ENCODE measurements around the gene KANSL1.

Gene KANSL1

GRCh38 chr17:45997166-45997565, 196.1 kb downstream of the KANSL1 start:
- Histone ChIP-seq H3K9me3 (ENCODE audit: control insufficient read depth, insufficient read depth, low read length) (no peaks in the 10 kb centered on the region), H3K79me2 (ENCODE audit: control insufficient read depth, low read length) (no peaks in the 10 kb centered on the region), H3K27ac (ENCODE audit: low read depth, low read length) (no peak overlapping the region), H3K36me3 (ENCODE audit: control insufficient read depth, low read length) (no peaks in the 10 kb centered on the region), H3K27me3 (ENCODE audit: control insufficient read depth, low read length) (peaks cover 3% of the 10 kb centered on the region; the same call in 1 of the 2 replicates), H4K20me1 (ENCODE audit: control insufficient read depth, insufficient read depth, low read depth, low read length) (no peaks in the 10 kb centered on the region; the same call in 1 of the 2 replicates), H3F3A (ENCODE audit: control insufficient read depth, insufficient read depth) (no peaks in the 10 kb centered on the region), H3K4me3 (ENCODE audit: low read length) (no peak overlapping the region), H3K9me2 (replicated peaks; ENCODE audit: control insufficient read depth, low read length) (no peaks in the 10 kb centered on the region), H3K4me2 (ENCODE audit: low read length) (no peak overlapping the region), H3K4me1 (ENCODE audit: control insufficient read depth, low read length) (no peaks in the 10 kb centered on the region)
- no peak for TF ChIP-seq EZH2phosphoT487 (IDR thresholded peaks at IDR 0.05; ENCODE audit: borderline replicate concordance, low read length)
- TF ChIP-seq, protein P1, sequence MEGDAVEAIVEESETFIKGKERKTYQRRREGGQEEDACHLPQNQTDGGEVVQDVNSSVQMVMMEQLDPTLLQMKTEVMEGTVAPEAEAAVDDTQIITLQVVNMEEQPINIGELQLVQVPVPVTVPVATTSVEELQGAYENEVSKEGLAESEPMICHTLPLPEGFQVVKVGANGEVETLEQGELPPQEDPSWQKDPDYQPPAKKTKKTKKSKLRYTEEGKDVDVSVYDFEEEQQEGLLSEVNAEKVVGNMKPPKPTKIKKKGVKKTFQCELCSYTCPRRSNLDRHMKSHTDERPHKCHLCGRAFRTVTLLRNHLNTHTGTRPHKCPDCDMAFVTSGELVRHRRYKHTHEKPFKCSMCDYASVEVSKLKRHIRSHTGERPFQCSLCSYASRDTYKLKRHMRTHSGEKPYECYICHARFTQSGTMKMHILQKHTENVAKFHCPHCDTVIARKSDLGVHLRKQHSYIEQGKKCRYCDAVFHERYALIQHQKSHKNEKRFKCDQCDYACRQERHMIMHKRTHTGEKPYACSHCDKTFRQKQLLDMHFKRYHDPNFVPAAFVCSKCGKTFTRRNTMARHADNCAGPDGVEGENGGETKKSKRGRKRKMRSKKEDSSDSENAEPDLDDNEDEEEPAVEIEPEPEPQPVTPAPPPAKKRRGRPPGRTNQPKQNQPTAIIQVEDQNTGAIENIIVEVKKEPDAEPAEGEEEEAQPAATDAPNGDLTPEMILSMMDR (IDR thresholded peaks at IDR 0.05; ENCODE audit: low read depth, low read length, poor library complexity, severe bottlenecking), result no peak

DNA sequence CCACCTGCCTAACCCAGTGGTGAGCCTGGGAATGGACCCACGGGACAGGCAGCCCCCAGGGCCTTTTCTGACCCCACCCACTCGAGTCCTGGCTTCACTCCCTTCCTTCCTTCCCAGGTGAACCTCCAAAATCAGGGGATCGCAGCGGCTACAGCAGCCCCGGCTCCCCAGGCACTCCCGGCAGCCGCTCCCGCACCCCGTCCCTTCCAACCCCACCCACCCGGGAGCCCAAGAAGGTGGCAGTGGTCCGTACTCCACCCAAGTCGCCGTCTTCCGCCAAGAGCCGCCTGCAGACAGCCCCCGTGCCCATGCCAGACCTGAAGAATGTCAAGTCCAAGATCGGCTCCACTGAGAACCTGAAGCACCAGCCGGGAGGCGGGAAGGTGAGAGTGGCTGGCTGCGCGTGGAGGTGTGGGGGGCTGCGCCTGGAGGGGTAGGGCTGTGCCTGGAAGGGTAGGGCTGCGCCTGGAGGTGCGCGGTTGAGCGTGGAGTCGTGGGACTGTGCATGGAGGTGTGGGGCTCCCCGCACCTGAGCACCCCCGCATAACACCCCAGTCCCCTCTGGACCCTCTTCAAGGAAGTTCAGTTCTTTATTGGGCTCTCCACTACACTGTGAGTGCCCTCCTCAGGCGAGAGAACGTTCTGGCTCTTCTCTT, 196.8 kb downstream of the KANSL1 start:
- Histone ChIP-seq H3K4me1 (ENCODE audit: control insufficient read depth, low read length) (no peaks in the 10 kb centered on the region), H3K9me2 (replicated peaks; ENCODE audit: control insufficient read depth, low read length) (no peaks in the 10 kb centered on the region), H3K9me3 (ENCODE audit: control insufficient read depth, insufficient read depth, low read length) (no peaks in the 10 kb centered on the region), H3K27me3 (ENCODE audit: control insufficient read depth, low read length) (peaks cover 3% of the 10 kb centered on the region; the same call in 1 of the 2 replicates), H3K4me3 (ENCODE audit: low read length) (no peak overlapping the region), H4K20me1 (ENCODE audit: control insufficient read depth, insufficient read depth, low read depth, low read length) (no peaks in the 10 kb centered on the region), H3K4me2 (ENCODE audit: low read length) (no peak overlapping the region), H3K36me3 (ENCODE audit: control insufficient read depth, low read length) (no peaks in the 10 kb centered on the region), H3K27ac (ENCODE audit: low read depth, low read length) (no peak overlapping the region), H3F3A (ENCODE audit: control insufficient read depth, insufficient read depth) (no peaks in the 10 kb centered on the region), H3K79me2 (ENCODE audit: control insufficient read depth, low read length) (no peaks in the 10 kb centered on the region)
- no peak for TF ChIP-seq EZH2phosphoT487 (IDR thresholded peaks at IDR 0.05; ENCODE audit: borderline replicate concordance, low read length)
- TF ChIP-seq, protein P1 (IDR thresholded peaks at IDR 0.05; ENCODE audit: low read depth, low read length, poor library complexity, severe bottlenecking), result no peak

DNA sequence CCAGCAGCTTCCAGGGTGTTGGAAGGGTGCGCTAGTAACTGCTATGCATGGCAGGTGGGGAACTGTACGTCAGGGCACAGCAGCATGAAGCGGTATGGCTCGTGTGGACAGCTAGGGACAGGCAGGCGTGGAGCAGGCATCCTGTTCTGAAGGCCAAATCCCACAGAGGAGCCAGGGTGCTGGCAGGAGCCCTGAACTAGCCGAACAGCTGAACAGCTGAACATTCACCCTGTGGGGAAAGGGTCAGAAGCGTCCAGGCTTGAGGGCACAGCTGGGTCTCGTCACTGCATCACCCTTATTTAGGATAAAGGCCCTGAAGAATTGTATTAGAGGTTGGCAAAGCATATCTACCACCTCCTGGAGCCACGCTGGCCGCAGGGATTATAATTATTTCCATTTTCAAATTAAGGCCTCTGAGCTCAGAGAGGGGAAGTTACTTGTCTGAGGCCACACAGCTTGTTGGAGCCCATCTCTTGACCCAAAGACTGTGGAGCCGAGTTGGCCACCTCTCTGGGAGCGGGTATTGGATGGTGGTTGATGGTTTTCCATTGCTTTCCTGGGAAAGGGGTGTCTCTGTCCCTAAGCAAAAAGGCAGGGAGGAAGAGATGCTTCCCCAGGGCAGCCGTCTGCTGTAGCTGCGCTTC, 197.5 kb downstream of the KANSL1 start:
- Histone ChIP-seq H3K9me2 (replicated peaks; ENCODE audit: control insufficient read depth, low read length) (no peaks in the 10 kb centered on the region), H3K4me2 (ENCODE audit: low read length) (no peak overlapping the region), H3K4me3 (ENCODE audit: low read length) (no peak overlapping the region), H3K4me1 (ENCODE audit: control insufficient read depth, low read length) (no peaks in the 10 kb centered on the region), H3K27ac (ENCODE audit: low read depth, low read length) (no peak overlapping the region), H3K79me2 (ENCODE audit: control insufficient read depth, low read length) (no peaks in the 10 kb centered on the region), H3K9me3 (ENCODE audit: control insufficient read depth, insufficient read depth, low read length) (no peaks in the 10 kb centered on the region), H3K36me3 (ENCODE audit: control insufficient read depth, low read length) (no peaks in the 10 kb centered on the region), H3K27me3 (ENCODE audit: control insufficient read depth, low read length) (peaks cover 3% of the 10 kb centered on the region; the same call in 1 of the 2 replicates), H4K20me1 (ENCODE audit: control insufficient read depth, insufficient read depth, low read depth, low read length) (no peaks in the 10 kb centered on the region), H3F3A (ENCODE audit: control insufficient read depth, insufficient read depth) (no peaks in the 10 kb centered on the region)
- TF ChIP-seq, protein P1 (IDR thresholded peaks at IDR 0.05; ENCODE audit: low read depth, low read length, poor library complexity, severe bottlenecking), result no peak
- no peak for TF ChIP-seq EZH2phosphoT487 (IDR thresholded peaks at IDR 0.05; ENCODE audit: borderline replicate concordance, low read length)

Data from DOHH2 (cell line).